GM19193 (cell line): Measurements from ENCODE around the gene NEO1.

Experiments used
- POLR2A ChIP-seq: IDR thresholded peaks from 4 replicates; pipeline ENCODE4 v1.6.1; 2011; ENCODE audit not compliant: insufficient read depth, insufficient read length; ENCODE audit errors: extremely low read depth

NEO1 gene

GRCh38 chr15:73298522-73299245 lies 246.4 kb downstream of the NEO1 start:
- no peak for TF ChIP-seq POLR2A

GRCh38 chr15:73303636-73304035 lies 251.4 kb downstream of the NEO1 start:
- TF ChIP-seq POLR2A, result no peak

DNA sequence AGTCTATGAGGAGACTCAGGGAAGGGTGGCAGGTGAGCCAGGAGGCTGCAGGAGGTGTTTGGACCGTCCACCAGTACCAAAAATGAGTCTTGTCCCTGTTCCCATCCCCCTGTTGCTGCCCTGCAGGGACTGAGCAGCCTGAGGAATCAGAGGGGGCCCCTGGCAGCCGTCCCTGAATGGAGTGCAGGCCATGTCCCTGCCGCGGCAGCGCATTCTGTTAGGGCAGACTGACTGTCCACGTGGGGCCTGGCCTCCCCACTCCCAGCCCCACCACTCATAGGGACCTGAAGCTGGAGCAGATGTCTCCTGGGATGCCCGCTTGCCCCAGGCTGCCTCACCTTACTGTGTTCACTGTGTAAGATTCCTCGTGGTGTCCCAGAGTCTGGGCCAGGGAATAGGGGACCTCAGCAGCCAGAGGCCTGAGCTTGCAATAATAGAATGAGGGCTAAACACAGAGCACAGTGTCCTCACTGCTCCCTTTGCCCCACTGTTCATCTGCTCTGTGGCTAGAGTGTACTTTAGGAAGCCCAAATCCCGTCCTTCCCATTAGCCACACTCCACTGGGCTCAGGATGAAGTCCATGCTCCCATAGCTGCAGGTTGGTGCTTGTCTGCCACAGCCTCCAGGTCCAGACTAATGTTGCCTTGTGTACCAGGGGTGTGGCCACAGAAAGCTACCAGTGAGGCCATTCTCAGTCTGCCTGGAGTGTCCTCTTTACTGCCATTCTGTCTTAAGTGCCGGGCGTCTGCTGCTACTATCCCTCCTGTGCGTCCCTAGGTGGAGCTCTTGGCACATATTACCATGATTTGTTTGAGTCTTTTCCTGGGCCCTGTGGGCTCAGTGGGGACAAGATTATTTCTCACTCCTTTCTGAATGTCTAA lies 253.3 kb downstream of the NEO1 start:
- TF ChIP-seq POLR2A, result no peak

DNA sequence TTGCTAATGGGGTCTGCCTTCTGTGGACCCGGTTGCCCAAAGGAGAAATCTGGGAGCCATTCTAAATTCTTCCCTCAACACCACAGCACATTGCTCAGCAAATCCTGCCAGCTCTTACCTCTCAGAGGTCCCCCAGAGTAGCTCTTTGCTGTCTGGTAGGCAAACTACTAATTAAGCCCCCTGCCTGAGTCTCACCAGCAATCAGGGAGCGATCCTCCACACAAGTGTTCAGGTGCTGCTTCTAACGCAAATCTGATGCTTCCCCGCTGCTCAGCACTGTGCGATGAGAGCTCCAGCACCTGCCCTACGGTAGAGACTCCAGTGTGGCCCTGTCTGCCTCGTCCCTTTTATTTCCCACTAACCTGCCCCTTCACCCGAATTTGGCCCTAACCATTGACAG lies 256.0 kb downstream of the NEO1 start:
- no peak for TF ChIP-seq POLR2A

DNA sequence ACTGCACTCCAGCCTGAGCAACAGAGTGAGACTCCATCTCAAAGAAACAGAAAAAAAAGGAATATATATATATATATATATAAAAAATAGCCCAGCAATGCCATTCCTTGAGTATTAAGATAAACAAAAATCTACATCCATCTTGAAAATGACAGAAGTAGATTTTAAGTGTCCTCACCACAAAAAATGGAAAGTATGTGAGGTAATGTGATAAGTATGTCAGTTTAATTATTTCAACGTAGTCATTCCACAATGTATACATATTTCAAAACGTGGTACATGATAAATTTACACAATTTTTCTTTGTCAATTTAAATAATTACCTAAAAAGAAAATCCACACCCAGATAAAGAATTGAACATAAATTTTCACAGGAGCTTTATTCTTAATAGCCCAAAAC lies 261.6 kb downstream of the NEO1 start:
- no peak for TF ChIP-seq POLR2A

DNA sequence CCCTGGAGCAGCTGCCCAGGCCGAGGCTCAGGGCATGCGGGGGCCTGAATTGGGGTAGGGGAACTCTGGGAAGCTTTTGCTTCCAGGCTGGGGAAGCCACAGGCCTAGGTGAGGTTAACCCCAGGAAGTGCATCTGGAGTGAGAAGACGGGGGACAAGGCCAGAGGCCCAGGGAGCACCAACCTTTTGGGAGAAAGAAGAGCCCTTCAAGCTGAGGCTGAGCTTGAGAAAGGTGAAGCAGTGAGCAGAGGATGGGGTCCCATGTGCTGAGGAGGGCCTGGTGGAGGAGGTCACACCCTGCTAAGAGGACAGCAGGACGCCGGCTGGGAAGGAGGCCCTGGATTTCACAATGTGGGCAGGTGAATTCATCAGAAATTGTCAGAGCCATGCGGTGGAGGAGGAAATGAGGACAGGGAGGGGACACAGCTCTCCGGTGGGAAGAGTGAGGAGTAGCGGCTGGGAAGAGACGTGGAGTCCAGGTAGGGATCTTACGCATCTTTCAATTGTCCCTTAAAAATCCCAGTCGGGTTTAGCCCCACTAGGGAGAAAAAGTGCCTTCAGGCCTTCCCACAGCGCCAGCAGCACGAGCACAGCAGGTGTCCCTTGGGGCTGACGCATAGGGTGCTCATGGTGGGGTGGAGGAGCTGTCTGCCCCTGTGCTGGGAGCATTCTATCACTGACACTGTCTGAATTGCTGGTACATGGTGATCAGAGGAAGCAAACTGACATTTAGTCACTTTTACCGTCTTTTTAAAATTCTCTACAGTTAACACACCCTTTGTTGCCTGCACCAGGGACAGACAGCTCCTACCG lies 265.6 kb downstream of the NEO1 start:
- TF ChIP-seq POLR2A, result no peak

DNA sequence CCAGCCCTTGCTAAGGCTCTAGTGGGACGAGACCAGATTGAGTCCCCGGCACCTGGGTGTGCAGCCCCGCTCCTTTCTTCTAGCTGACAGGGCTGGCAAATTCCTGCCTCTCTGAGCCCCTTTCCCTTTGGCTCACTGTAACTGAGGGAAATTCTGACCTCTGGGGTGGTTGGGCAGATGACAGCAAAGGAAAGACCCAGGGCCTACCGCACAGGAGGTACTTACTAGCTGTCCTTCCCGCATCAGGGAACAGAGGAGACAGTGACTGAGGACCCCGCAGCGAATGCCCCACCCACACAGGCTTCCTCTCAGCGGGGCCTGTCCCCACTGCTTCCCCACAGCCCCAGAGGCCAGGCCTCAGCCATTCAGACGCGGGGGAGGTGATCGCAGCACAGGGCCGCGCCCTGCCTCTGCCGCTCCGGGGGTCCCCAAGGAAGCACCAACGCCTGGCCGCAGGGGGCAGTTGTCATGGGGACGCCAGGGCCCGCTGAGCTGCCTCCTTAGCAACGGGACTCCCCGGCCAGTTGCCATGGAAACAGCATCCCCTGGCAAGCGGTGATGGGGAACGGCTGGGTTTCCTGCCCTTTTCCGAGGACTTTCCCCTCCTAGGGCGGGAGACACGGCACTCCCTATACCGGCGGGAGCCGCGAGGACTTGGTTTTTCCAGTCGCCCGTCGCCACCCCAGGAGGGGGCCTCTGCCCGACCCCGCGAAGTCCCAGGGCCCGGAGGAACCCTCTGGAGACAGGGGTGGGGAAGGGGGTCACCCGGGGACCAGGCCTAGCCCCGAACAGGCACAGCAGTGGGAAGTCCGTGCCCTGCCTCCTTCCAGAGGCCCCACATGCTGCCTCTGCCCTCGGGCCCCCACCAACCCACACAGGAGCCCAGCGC lies 266.4 kb downstream of the NEO1 start:
- no peak for TF ChIP-seq POLR2A

GRCh38 chr15:73319460-73320245 lies 267.4 kb downstream of the NEO1 start:
- TF ChIP-seq POLR2A, result no peak

GRCh38 chr15:73320619-73321180 lies 268.4 kb downstream of the NEO1 start:
- no peak for TF ChIP-seq POLR2A

- TF ChIP-seq POLR2A, result no peak
Observed at GRCh38 chr15:73321496-73322450, 269.5 kb downstream of the NEO1 start.

- no peak for TF ChIP-seq POLR2A
Observed at GRCh38 chr15:73322665-73323373, 270.6 kb downstream of the NEO1 start.
